Measurements from ENCODE around the gene ADTRP.
"Not testable (repeated sequence)": the region's sequence is repeated elsewhere in the genome, so short reads cannot be mapped to it uniquely, and the experiment has no call there.

ADTRP gene

DNA sequence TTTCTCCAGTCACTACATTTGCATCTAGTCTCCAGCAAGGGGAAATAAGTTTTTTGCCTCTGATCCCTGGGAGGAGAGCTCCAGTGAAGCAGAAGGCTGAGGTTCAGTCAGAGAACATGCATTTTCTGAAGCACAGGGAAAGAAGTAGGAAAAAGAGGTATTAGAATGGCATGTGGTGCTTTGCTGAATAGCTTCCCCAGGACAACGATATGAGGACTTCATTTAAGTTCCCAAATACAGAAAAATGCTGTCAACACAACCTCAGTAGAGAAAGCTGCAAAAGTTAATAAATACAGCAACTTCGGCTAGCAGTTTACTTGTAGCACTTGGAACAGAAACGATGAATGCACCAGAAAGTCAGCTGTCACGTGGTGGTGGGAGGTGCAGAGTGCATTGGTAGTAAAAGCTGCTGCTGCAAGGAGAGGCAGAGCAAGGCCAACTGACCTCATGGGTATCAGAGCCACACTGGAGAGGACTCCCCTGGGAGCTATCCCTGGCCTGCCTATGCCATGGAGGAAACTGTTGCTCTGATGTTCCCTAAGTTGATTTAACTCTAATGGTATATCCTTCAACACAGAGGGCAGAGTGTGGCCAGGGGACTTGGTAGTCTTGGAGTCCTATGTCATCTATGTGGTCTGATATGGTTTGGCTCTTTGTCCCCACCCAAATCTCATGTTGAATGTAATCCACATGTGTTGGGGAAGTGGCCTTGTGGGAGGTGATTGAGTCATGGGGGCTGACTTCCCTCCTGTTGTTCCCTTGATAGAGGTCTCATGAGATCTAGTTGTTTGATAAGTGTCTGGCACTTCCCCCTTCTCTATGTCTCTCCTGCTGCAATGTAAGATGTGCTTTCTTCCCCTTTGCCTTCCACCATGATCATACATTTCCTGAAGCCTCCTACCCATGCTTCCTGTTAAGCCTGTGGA lies 85.9 kb downstream of the ADTRP start:
- DNase-seq (ENCODE audit: low spot score): no peak

DNA sequence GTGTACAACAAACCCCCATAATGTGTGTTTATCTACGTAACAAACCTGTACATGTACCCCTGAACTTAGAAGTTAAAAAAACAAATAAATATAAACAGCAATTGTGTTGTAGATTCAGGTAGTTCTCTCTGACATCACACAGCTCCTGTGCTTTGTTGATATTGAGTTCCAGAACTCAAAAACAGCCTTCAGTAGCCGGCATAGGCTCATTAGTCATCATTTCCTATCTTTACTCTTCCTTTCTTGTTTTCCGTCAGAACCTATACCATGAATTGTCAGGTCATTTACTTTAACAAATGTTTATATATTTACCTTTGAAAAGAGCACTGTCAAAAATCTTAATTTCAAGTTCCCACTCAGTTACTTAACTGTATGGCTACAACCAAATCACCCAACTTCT lies 88.8 kb downstream of the ADTRP start:
- DNase-seq (ENCODE audit: low spot score): no peak

DNA sequence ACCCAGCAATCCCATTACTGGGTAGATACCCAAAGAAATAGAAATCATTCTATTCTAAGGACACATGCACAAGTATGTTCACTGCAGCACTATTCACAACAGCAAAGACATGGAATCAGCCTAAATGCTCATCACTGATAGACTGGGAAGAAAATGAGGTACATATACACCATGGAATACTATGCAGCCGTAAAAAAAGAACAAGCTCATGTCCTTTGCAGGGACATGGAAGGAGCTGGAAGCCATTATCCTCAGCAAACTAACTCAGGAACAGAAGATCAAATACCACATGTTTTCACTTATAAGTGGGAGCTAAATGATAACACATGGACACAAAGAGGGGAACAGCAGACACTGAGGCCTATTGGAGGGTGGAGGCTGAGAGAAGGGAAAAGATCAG lies 89.2 kb downstream of the ADTRP start:
- DNase-seq (ENCODE audit: low spot score): not testable (repeated sequence)

DNA sequence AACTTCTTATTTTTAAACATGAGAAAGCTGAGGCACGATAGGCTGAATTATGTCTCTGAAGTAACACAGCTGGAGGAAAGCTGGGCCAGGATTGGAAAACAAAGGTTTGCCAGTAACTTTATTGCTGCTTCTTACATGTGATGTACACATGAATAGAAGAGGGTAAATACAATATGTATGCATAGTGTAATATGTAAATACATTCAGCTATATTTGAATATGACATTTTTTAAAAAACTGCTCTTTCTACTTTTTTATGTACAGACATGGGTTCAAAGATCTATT lies 90.2 kb downstream of the ADTRP start:
- no peak for DNase-seq (ENCODE audit: low spot score)

DNA sequence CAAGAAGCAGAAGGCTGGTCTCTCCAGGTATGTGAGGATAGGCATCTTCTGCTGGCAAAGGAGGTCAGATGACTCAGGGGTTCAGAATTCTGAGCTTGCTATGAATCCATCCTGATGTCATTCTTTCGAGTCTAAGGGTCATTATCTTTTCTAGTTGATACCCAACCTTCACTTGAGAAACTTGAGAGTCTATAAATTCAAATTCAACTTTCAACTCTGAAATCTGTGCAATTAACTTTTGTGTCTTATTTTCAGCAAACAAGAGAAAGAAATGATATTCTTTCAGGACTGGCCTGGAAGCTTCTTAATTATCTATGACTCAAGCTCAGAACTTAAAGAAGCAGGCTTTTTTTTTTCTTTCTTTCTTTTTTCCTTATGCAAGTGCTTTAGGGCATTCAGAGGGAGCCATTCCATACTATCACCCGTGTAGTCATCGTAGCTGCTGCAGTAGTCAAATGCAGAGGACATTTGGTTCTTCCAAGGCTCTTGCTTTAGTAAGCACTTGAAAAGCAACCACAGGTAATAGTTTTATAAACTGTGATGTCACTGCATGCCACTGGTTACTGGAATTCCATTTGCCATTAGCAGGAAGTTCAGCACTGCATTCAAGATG lies 93.0 kb downstream of the ADTRP start:
- DNase-seq (ENCODE audit: low spot score): no peak

DNA sequence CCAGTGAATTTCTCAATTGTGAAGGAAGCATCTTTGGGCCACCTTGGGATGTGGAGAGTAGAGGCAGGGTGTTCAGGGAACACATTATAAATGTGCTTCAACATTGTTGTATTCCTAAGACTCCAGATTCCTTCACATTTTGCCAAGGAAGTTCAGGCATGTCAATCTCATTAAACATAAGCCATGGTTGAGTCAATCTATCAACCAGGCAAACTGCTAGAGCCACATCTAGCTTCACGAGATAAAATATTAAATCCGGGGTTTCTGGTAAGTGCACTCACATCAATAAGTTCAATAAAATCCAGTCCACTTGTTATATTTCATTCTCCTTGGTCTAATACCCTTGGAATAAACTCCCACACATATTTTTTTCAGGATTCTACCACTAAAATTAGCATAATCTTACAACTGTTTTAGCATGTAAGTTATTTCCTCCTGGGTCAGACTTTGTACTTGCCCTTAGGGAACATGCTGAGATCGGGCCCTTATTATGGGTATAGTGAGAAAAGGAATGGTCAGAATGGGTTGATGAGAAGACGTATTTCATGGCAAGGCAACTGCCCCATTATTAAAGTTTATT lies 93.6 kb downstream of the ADTRP start:
- DNase-seq (ENCODE audit: low spot score): no peak

DNA sequence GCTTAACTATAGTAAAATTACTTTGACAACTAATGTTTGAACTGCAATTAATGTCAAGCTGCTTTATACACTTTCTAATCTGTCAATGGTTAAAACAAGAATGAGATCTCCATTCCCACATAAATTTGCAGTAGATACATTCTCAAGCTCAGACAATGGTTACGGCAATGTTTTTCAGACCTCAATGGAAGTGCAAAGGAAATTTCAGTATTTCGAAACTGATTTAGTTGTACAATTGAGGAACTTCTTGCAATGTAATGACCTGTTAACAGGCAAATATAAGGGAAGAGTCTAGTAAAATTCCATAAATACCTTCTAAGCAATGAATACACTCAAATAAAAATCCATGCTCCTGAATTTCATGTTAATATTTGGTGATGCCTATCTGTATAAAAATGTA lies 94.7 kb downstream of the ADTRP start:
- DNase-seq (ENCODE audit: low spot score): no peak

DNA sequence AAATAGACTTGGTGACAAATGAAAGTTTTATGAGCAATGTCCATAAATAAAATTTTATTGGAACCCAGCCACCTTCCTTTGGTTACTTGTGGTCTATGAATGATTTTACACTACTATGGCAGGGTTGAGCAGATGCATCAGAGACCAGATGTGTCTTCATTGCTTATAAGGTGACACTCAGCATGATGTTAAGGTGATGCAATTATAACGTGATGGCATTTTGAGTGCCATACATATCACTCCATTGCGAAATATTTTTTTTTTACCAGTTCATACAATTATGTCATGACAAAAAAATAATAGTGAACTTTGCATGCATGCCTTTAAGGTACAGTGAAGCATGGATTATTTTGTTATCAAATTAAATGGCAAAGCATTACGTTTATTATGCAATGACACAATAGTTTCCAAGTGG lies 96.0 kb downstream of the ADTRP start:
- no peak for DNase-seq (ENCODE audit: low spot score)

DNA sequence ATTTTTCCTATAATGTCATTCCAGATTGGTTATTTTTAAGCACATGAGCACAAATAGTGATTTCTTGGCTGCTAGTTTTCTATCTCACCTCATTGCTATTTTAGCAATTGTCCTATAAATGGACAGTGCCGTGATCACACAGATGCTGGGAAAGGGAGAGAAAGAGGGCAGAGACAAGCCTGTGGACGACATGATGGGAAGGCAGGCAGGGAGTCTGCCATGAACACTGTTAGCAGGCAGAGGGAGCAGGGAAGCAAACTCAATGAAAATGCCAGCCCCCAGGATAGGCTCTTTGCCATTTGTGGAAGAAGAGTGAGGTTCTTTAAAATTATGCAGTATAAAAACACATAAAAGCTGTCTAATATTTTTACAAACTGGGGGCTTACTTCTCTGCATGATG lies 96.8 kb downstream of the ADTRP start:
- DNase-seq (ENCODE audit: low spot score): no peak

DNA sequence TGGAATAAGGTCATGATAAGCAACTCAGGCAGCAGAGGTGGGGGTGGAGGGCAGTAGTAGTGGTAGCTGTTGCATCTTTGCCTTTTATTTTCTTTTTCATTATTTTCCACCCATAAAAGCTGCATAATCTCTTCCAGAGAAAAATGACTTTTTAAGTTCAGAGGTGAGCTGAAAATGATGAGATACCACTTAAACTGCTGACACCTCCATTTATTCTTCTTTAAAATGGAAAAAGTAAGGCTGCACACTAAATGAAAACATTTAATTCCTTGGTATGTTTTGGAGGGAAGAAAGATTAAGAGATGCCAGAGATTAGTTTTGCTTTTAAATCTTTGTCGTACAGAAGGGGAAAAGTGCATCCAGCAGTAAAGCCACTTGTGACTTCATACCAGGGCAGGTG lies 97.2 kb downstream of the ADTRP start:
- DNase-seq (ENCODE audit: low spot score): no peak

DNA sequence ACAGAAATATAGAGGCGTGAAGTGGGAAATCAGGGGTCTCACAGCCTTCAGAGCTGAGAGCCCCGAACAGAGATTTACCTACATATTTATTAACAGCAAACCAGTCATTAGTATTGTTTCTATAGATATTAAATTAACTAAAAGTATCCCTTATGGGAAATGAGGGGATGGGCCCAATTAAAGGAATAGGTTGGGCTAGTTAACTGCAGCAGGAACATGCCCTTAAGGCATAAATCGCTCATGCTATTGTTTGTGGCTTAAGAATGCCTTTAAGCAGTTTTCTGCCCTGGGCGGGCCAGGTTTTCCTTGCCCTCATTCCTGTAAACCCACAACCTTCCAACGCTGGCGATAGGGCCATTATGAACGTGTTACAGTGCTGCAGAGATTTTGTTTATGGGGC lies 98.1 kb downstream of the ADTRP start:
- DNase-seq (ENCODE audit: low spot score): not testable (repeated sequence)

DNA sequence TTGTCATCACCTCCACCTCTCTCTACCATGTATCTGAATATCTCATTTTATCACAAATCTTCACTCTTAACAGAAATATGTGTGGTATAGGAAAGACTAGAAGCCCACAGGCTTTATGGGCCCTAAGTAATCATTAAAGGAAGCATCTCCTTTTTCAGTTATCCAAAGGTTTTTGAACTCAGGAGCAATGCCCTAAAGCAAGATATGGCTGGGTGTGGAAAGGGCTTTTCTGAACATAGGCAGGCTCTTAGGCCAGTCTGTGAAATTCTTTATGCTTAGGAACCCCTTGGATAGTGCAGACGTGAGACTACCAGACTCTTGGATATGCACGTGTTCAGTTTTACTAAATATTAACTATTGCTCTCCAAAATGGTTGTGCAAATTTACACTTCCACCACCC lies 99.5 kb downstream of the ADTRP start:
- no peak for DNase-seq (ENCODE audit: low spot score)

DNA sequence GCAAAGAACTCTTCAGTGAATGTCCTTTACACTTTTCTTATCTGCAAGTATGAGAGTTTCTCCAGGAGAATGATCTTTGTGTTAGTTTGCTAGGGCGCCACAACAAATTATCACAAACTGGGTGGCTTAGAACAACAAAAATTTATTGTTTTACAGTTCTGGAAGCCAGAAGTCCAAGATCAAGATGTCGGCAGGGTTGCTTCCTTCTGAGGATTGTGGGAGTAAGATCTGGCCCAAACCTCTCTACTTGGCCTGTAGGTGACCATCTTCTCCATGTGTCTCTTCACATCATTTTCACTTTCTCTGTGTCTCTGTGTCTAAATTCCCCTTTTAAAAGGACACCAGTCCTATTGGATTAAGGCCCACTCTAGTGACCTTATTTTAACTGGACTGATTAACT lies 103.0 kb downstream of the ADTRP start:
- no peak for DNase-seq (ENCODE audit: low spot score)

DNA sequence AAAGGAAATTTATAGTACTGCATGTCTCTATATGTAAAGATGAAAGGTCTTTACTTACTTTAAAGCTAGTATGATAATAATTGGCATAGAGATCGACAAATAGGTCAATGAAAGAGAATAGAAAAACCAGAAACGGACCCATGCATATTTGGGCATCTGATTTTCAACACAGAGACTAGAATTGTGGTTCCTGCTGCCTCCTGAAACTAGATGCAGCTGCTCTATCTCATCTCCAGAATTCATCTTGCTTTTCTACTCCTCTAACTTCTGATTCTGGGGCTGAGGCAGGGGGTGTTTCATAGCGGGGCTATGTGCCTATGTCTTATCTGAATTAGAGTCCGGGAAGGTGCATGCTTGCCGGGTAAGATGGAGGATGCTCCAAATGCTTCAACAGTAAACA lies 105.9 kb downstream of the ADTRP start:
- no peak for DNase-seq (ENCODE audit: low spot score)

DNA sequence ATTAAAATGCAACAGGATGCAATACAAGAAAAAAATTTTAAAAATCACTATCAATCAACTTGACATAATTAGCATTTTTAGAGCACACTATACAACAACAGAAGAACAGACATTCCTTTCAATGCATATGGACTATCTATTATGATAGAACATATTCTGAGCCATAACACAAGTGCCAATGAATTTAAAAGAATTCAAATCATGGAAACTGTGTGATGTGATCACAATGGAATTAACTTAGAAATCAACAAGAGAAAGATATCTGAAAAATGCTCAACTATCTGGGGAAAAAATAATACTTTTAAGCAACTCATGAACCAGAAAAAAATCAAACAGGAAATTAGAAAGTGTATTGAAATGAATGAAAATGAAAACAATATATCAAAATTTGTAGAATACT lies 106.3 kb downstream of the ADTRP start:
- DNase-seq (ENCODE audit: low spot score): no peak

DNA sequence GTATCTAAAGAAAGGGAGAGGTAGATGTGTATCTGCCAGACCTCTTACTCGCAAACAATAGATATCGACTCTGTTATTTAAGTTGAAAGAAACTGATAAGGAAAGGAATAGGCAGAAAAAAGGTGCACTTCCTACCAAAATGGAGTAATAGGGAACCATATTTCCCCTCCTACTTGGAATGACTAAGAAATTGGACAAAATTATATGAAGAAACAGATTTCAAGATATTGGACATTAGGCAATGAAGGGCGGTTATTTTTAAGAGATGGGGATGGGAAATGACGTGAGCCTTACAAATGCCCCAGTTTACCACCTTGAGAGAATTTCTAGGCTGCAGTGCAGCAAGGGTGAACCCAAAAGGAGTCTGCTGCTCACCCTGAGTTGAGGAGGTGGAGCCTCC lies 108.9 kb downstream of the ADTRP start:
- DNase-seq (ENCODE audit: low spot score): no peak

DNA sequence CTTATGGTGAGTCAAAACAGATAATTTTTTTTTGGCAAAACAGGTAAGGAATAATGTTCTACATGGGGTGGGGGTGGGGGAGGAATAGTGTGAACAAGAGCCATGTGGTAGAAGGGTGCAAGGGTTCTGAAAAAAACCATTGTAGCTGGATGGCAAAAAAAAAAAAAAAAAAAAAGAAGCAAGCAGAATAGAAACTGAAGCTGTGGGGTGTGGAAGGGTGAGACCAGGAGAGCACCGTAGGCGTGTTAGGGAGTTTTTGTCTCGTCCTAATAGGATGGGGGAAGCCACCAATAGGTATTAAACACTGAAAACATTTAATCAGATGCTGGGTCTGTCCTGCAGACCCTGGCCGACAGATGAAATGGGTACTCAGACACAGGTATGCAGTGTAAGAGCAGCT lies 110.1 kb downstream of the ADTRP start:
- DNase-seq (ENCODE audit: low spot score): no peak

DNA sequence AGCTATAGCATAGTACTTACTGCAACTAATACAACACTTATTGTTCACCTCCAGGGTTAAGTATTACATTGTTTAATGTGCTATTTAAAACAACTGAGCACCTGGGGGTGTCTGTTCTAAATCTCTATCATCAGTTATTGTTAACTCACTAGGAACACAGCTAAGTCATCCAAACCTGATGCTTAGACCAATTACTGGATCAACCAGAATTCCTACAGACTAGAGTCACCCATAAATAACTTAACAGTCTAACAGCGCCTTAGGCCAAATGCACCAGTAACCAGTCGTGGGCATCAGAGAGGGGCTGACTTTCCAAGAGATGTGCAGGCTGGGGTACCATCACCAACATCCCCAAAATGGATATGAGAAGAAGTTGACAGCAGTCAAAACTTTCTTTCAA lies 110.7 kb downstream of the ADTRP start:
- no peak for DNase-seq (ENCODE audit: low spot score)

DNA sequence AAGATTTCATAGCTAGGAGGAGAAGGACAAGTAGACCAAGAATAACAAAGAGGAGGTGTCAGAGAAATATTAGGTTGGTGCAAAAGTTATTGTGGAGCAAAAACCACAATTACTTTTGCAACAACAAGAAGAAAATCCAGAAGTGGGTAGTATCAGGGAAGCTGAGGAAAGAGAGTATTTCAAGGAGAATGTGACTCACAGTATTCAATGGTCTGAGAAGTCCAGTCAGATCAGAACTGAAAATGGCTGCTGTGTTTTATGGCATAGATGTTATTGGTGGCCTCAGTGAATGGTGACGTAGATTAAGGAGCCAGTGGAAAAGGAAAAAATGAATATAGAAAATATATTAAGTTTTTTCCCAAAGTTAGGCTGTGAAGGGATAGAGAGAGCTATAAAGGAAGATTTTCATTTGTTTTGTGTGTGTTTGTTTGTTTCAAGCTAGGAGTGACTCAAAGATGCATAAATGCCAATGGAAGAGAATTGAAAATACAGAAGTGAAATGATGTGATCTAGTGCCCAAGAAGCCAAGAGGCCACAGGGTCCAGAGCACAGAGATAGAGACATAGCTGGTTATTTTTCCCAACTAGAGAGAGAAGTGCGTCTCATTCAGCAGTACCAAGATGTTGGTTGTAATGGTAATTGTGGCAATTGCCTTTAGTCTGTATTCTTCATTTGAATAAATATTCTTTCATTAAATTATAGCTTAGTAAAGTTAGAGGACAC lies 112.8 kb downstream of the ADTRP start:
- no peak for DNase-seq (ENCODE audit: low spot score)
